Thoracic aorta (tissue), 2 donors: ENCODE measurements around the gene RUNX1. TPM values are rescaled to one million over a fixed set of nuclear protein-coding genes. Genes with fewer than 3 reads are reported as not detected.

Experiments used
- ATAC-seq: fragments of 150-250 bp; one replicate; pipeline ENCODE4 v1.8.0; 2017; ENCODE audit warnings: low read depth; ENCODE audit not compliant: insufficient number of reproducible peaks, low FRiP score
- DNase-seq: peaks from one replicate; pipeline ENCODE4 v3.0.0-alpha.2; 2020; ENCODE audit warnings: low spot score
- H3K27ac ChIP-seq, 2 donors: fragments of 200-600 bp; sonication (generic); 1 replicate in 1 of 2; 2 replicates in 1 of 2; pipeline ENCODE4 v1.5.1; 2016; ENCODE audit warnings: mild to moderate bottlenecking in 2 of 2, moderate library complexity in 2 of 2
- H3K27me3 ChIP-seq: fragments of 200-600 bp; sonication (generic); replicated peaks from 2 replicates; pipeline ENCODE4 v1.6.0; 2016; ENCODE audit warnings: mild to moderate bottlenecking; ENCODE audit not compliant: insufficient read depth
- H3K36me3 ChIP-seq: fragments of 200-600 bp; sonication (generic); one replicate; pipeline ENCODE4 v1.5.1; 2016
- H3K4me1 ChIP-seq, 2 donors: fragments of 200-600 bp; sonication (generic); 1 replicate in 1 of 2; 2 replicates in 1 of 2; pipeline versions ENCODE4 v1.5.1 to v1.6.0; 2016; ENCODE audit warnings: low read depth in 2 of 2, mild to moderate bottlenecking in 1 of 2; ENCODE audit not compliant: control insufficient read depth in 1 of 2
- H3K4me3 ChIP-seq: fragments of 200-600 bp; sonication (generic); 2 replicates; pipeline ENCODE4 v1.5.1; 2016; ENCODE audit warnings: mild to moderate bottlenecking
- H3K9me3 ChIP-seq: fragments of 200-600 bp; sonication (generic); 2 replicates; pipeline ENCODE4 v1.5.1; 2016
- total RNA-seq, 2 donors: library from RNA; depleted of rRNA; stranded (reverse); fragments of >200 nt; gene quantifications; one replicate each; pipeline versions ENCODE4 v1.1.0 to v1.2.3, GENCODE V29; 2016
- TF ChIP-seq, protein P1 (sequence below): fragments of 200-600 bp; sonication (generic); IDR thresholded peaks from one replicate; pipeline ENCODE4 v1.5.1; 2019; ENCODE audit warnings: antibody characterized with exemption

RUNX1 gene
- total RNA-seq, 2 donors from 2014 or later, result 47.4 to 64.7 TPM

DNA sequence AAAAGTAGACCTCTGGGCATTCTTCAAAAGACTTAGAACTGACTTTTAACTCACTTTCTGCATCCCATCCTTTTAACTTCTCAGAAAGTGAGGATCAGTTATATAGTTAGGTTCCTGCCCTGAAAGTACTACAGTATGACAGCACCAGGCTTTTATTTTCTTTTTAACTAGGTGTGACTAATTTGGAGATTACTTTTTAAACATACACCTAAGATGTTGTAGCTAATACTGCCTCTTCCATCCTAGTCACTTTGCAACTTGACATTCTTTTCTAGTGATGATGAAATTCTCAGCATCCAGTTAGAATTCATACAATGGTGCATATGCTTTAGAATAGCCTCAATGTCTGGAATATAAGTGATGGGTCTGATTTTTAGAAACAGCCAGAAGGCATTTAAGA lies 24.6 kb downstream of the RUNX1 start:
- no peaks in the 10 kb centered on the region for H3K4me1 ChIP-seq
- H3K27ac ChIP-seq, result no peak overlapping the region
- ATAC-seq (no peak), DNase-seq (no peak)
- no peak overlapping the region for H3K4me3 ChIP-seq
- TF ChIP-seq, protein P1, sequence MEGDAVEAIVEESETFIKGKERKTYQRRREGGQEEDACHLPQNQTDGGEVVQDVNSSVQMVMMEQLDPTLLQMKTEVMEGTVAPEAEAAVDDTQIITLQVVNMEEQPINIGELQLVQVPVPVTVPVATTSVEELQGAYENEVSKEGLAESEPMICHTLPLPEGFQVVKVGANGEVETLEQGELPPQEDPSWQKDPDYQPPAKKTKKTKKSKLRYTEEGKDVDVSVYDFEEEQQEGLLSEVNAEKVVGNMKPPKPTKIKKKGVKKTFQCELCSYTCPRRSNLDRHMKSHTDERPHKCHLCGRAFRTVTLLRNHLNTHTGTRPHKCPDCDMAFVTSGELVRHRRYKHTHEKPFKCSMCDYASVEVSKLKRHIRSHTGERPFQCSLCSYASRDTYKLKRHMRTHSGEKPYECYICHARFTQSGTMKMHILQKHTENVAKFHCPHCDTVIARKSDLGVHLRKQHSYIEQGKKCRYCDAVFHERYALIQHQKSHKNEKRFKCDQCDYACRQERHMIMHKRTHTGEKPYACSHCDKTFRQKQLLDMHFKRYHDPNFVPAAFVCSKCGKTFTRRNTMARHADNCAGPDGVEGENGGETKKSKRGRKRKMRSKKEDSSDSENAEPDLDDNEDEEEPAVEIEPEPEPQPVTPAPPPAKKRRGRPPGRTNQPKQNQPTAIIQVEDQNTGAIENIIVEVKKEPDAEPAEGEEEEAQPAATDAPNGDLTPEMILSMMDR, result no peak
- no peaks in the 10 kb centered on the region for H3K27me3 ChIP-seq
- no peaks in the 10 kb centered on the region for H3K9me3 ChIP-seq
- H3K36me3 ChIP-seq, result no peaks in the 10 kb centered on the region

DNA sequence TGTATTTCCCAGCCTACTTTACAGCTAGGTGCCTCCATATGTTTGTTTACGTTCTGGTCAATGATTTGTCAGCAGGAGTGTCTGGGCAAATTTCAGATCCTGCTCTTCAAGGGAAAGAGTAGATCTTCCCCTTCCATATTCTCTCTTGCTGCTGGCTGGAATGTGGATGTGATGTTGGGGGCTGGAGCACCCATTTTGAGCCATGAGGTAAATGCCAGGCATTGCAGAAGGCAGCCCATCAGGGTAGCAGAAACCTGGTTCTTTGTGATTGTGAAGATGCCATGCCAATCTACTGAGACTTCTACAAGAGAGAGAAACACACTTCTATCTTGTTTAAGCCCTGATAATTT lies 25.1 kb downstream of the RUNX1 start:
- Histone ChIP-seq H3K36me3 (no peaks in the 10 kb centered on the region), H3K27me3 (no peaks in the 10 kb centered on the region), H3K4me1 (no peaks in the 10 kb centered on the region), H3K4me3 (no peak overlapping the region), H3K27ac (no peak overlapping the region), H3K9me3 (no peaks in the 10 kb centered on the region)
- ATAC-seq (no peak), DNase-seq (no peak)
- TF ChIP-seq, protein P1, result no peak

- TF ChIP-seq, protein P1, result no peak
- Histone ChIP-seq H3K9me3 (no peaks in the 10 kb centered on the region), H3K27me3 (no peaks in the 10 kb centered on the region), H3K4me1 (no peaks in the 10 kb centered on the region), H3K36me3 (no peaks in the 10 kb centered on the region), H3K4me3 (no peak overlapping the region), H3K27ac (no peak overlapping the region)
- DNase-seq, result no peak
- ATAC-seq, result no peak
Observed at GRCh38 chr21:35023396-35024070, 25.6 kb downstream of the RUNX1 start.

GRCh38 chr21:35021546-35021945 lies 27.6 kb downstream of the RUNX1 start:
- no peaks in the 10 kb centered on the region for H3K9me3 ChIP-seq
- no peaks in the 10 kb centered on the region for H3K36me3 ChIP-seq
- no peak for DNase-seq
- TF ChIP-seq, protein P1, result no peak
- no peak overlapping the region for H3K27ac ChIP-seq
- no peaks in the 10 kb centered on the region for H3K4me1 ChIP-seq
- ATAC-seq, result no peak
- no peak overlapping the region for H3K4me3 ChIP-seq
- H3K27me3 ChIP-seq, result no peaks in the 10 kb centered on the region

GRCh38 chr21:35020902-35021301 lies 28.2 kb downstream of the RUNX1 start:
- Histone ChIP-seq H3K4me1 (no peaks in the 10 kb centered on the region), H3K27ac (no peak overlapping the region), H3K9me3 (no peaks in the 10 kb centered on the region), H3K36me3 (no peaks in the 10 kb centered on the region), H3K4me3 (no peak overlapping the region), H3K27me3 (no peaks in the 10 kb centered on the region)
- DNase-seq, result no peak
- ATAC-seq, result no peak
- TF ChIP-seq, protein P1, result no peak
